22Rv1 (cell line): ENCODE data around the gene PARP8.

Experiments
- ZFX ChIP-seq: fragments of 450-650 bp; IDR thresholded peaks from 2 replicates; pipeline ENCODE4 v1.6.1; 2017; ENCODE audit warnings: antibody characterized with exemption, borderline replicate concordance
- TF ChIP-seq, protein P1 (sequence below): fragments of 450-650 bp; IDR thresholded peaks from 2 replicates; pipeline ENCODE4 v1.5.1; 2017; ENCODE audit warnings: mild to moderate bottlenecking

DNA sequence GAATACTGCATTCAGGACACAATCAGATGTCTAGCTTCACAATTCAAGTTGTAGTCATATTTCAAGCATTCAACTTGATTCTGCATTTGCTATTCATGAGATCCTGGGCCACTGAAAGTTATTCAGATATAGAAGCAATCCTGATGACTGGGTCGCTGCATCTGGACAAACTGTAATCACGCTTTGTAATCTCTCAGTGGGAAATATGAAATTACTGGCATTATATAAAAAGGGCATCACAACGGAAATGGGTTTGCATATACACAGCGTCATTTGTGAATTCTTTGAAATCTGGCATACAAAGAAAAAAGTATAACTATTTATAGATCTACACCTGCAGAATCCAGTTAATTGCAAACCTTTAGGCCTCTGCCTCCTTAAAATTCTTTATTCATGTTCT lies 102.2 kb downstream of the PARP8 start:
- TF ChIP-seq, protein P1, sequence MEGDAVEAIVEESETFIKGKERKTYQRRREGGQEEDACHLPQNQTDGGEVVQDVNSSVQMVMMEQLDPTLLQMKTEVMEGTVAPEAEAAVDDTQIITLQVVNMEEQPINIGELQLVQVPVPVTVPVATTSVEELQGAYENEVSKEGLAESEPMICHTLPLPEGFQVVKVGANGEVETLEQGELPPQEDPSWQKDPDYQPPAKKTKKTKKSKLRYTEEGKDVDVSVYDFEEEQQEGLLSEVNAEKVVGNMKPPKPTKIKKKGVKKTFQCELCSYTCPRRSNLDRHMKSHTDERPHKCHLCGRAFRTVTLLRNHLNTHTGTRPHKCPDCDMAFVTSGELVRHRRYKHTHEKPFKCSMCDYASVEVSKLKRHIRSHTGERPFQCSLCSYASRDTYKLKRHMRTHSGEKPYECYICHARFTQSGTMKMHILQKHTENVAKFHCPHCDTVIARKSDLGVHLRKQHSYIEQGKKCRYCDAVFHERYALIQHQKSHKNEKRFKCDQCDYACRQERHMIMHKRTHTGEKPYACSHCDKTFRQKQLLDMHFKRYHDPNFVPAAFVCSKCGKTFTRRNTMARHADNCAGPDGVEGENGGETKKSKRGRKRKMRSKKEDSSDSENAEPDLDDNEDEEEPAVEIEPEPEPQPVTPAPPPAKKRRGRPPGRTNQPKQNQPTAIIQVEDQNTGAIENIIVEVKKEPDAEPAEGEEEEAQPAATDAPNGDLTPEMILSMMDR: no peak
- TF ChIP-seq ZFX: no peak
